Measurements from ENCODE around the gene TREM1.

- TF ChIP-seq CTCF (IDR thresholded peaks at IDR 0.05; ENCODE audit: insufficient read depth, low read length) (no peak), POLR2AphosphoS5 (IDR thresholded peaks at IDR 0.05; ENCODE audit: low read depth) (no peak), REST (IDR thresholded peaks at IDR 0.05; ENCODE audit: insufficient replicate concordance, low read depth) (no peak), GABPA (IDR thresholded peaks at IDR 0.05; ENCODE audit: low read depth) (no peak)
Observed at GRCh38 chr6:41315943-41316620, 29.6 kb upstream of the TREM1 start.

Data from HL-60 (cell line).